ENCODE data around the gene HIVEP1. TPM values are rescaled to one million over a fixed set of nuclear protein-coding genes. Genes with fewer than 3 reads are reported as not detected.
A peak's percentile ranks its signal among the peaks of the same experiment; 100 is the strongest.

HIVEP1 gene
- total and polyA plus RNA-seq, 2 of the 8 experiments (the other 6 are each of a cell fraction or from before 2014, with no cell fraction given) = 22.6 to 23.1 TPM

- Histone ChIP-seq H4K20me1 (replicated peaks in 1 of 2; ENCODE audit: control insufficient read depth in 1 of 2, insufficient read depth in 2 of 2, low read length in 2 of 2) (no peaks in the 10 kb centered on the region), H3K23ac (ENCODE audit: insufficient read length) (no peak overlapping the region), H2AK5ac (ENCODE audit: low read depth, low read length) (no peak overlapping the region), H3K4me2 (ENCODE audit: insufficient read depth in 1 of 2, low read depth in 2 of 2, low read length in 2 of 2) (no peak overlapping the region), H3K4ac (replicated peaks; ENCODE audit: insufficient read length, low read depth, low read length) (no peak overlapping the region), H2AFZ (ENCODE audit: low read length) (no peak overlapping the region), H3K79me2 (ENCODE audit: control insufficient read depth in 1 of 2, insufficient read depth in 2 of 2, low read length in 2 of 2) (peaks cover 0 to 36% of the 10 kb centered on the region in 2 experiments; a peak in 2 of 4 replicates), H3K27me3 (replicated peaks in 1 of 4; ENCODE audit: control insufficient read depth in 3 of 4, extremely low read depth in 1 of 4, insufficient read depth in 3 of 4, low read length in 3 of 4) (no peaks in the 10 kb centered on the region), H2BK15ac (ENCODE audit: low read length) (no peak overlapping the region), H3K4me1 (replicated peaks in 1 of 4; ENCODE audit: control insufficient read depth in 3 of 4, insufficient read depth in 4 of 4, low read length in 3 of 4) (peaks cover 0 to 9% (median 3%) of the 10 kb centered on the region in 4 experiments; a peak in 3 of 7 replicates), H3K18ac (ENCODE audit: extremely low read depth, low read length) (no peak overlapping the region), H4K8ac (ENCODE audit: extremely low read depth, insufficient read depth, low read length) (no peak overlapping the region; the same call in 1 of the 2 replicates), H3K27ac (ENCODE audit: low read depth, low read length) (no peak overlapping the region), H3K14ac (ENCODE audit: insufficient read length) (no peak overlapping the region), H4K91ac (replicated peaks; ENCODE audit: insufficient read length, low read length) (no peak overlapping the region), H4K5ac (ENCODE audit: insufficient read length, low read depth, low read length) (no peak overlapping the region), H3K79me1 (ENCODE audit: low read depth, low read length) (no peaks in the 10 kb centered on the region; the same call in 1 of the 2 replicates), H2BK12ac (ENCODE audit: low read depth, low read length) (no peak overlapping the region), H3K36me3 (ENCODE audit: control insufficient read depth in 2 of 4, insufficient read depth in 4 of 4, low read length in 3 of 4) (peaks cover 0 to 12% (median 6%) of the 10 kb centered on the region in 4 experiments; a peak in 4 of 8 replicates), H3K56ac (replicated peaks; ENCODE audit: insufficient read length, low read depth, low read length) (no peak overlapping the region), H2BK120ac (replicated peaks; ENCODE audit: low read depth, low read length) (no peak overlapping the region), H3K9ac (replicated peaks in 1 of 4; ENCODE audit: extremely low read depth in 1 of 4, low read depth in 3 of 4, low read length in 3 of 4) (0 out of 7 replicates have a peak overlapping the region, but pooled peaks of 1 of the 4 experiments have one; percentile 1), H2BK20ac (ENCODE audit: low read length) (no peak overlapping the region), H3K9me3 (ENCODE audit: insufficient read depth in 2 of 2, low read depth in 1 of 2, low read length in 1 of 2) (no peaks in the 10 kb centered on the region; a peak in 2 of 4 replicates), H3K23me2 (ENCODE audit: low read depth, low read length) (no peaks in the 10 kb centered on the region), H3K4me3 (ENCODE audit: extremely low read depth in 1 of 4, insufficient read depth in 2 of 4, low read depth in 3 of 4, low read length in 4 of 4) (no peak overlapping the region), H2BK5ac (ENCODE audit: low read depth, low read length) (no peak overlapping the region)
- DNase-seq (ENCODE audit: low read depth in 1 of 2, low spot score in 2 of 2) (no peak), FAIRE-seq (no peak)
- ChIA-PET CTCF (ENCODE audit: partially characterized antibody) (interaction anchor here (0.6 kb wide), 1 partner anchor 174 kb away, joined by 3 read pairs; no protein-coding TSS in a partner anchor), POLR2A (ENCODE audit: partially characterized antibody) (no interaction called here)
- 91% methylated on average over 8 of the region's 9 CpGs; no CpG with 5 or more reads in 1 of the 2 experiments for WGBS, 2 experiments (ENCODE audit: extremely low coverage in 1 of 2, insufficient coverage in 1 of 2, insufficient read length in 1 of 2, insufficient replicate concordance in 2 of 2, low coverage in 1 of 2, low lambda C conversion rate in 2 of 2, missing lambda C conversion rate in 1 of 2)
- TF ChIP-seq RNF2 (IDR thresholded peaks at IDR 0.05; ENCODE audit: borderline replicate concordance, low read depth, low read length, missing control alignments, poor library complexity, severe bottlenecking) (no peak), CTBP2 (IDR thresholded peaks at IDR 0.05; ENCODE audit: borderline replicate concordance, insufficient read depth, insufficient read length, low read length) (no peak), SP4 (IDR thresholded peaks at IDR 0.05; ENCODE audit: low read length) (no peak), CBX8 (IDR thresholded peaks at IDR 0.05; ENCODE audit: borderline replicate concordance, low read depth, low read length) (no peak), CTCF (IDR thresholded peaks at IDR 0.05; ENCODE audit: control extremely low read depth in 1 of 3, insufficient read depth in 1 of 3, low read depth in 1 of 3, low read length in 3 of 3) (no peak), CBX5 (IDR thresholded peaks at IDR 0.05; ENCODE audit: low read depth, low read length) (no peak), ASH2L (IDR thresholded peaks at IDR 0.05; ENCODE audit: low read length) (no peak), POU5F1 (IDR thresholded peaks at IDR 0.05; ENCODE audit: low read depth, low read length) (no peak), MAFK (IDR thresholded peaks at IDR 0.05; ENCODE audit: low read depth, low read length) (no peak), TBP (IDR thresholded peaks at IDR 0.05; ENCODE audit: low read depth, low read length) (no peak)
These were observed 100.6 kb downstream of the HIVEP1 start for GRCh38 chr6:12112540-12113189.
